ENCODE measurements around the gene EIF4A2. TPM values are rescaled to one million over a fixed set of nuclear protein-coding genes. Genes with fewer than 3 reads are reported as not detected.

The EIF4A2 gene
- total and polyA plus RNA-seq, 2 of the 13 experiments (the other 11 are each of a cell fraction or from before 2014, with no cell fraction given): 480 to 596 TPM

GRCh38 chr3:186742618-186743380 lies 40.6 kb upstream of the EIF4A2 start (continued):
- TF ChIP-seq HNF1A (IDR thresholded peaks at IDR 0.05; ENCODE audit: low read depth) (peak; percentile 92), HNF1A (CRISPR knock-in tag; IDR thresholded peaks at IDR 0.05; ENCODE audit: borderline replicate concordance) (peak; percentile 93; the same call in 1 of the 2 replicates), ZNF629 (CRISPR knock-in tag; conservative IDR thresholded peaks at IDR 0.05) (no peak), ISL2 (CRISPR knock-in tag; IDR thresholded peaks at IDR 0.05) (peak; percentile 82), ZNF207 (IDR thresholded peaks at IDR 0.05; ENCODE audit: borderline replicate concordance) (no peak), ZNF549 (CRISPR knock-in tag; IDR thresholded peaks at IDR 0.05) (no peak), ZNF235 (CRISPR knock-in tag; IDR thresholded peaks at IDR 0.05; ENCODE audit: borderline replicate concordance) (no peak), HOXA7 (CRISPR knock-in tag; IDR thresholded peaks at IDR 0.05) (no peak), ZNF883 (CRISPR knock-in tag; IDR thresholded peaks at IDR 0.05; ENCODE audit: not compliant biosample characterization) (no peak), MEF2D (CRISPR knock-in tag; IDR thresholded peaks at IDR 0.05) (no peak; the same call in 1 of the 2 replicates), SOX13 (IDR thresholded peaks at IDR 0.05) (no peak), SOX13 (CRISPR knock-in tag; conservative IDR thresholded peaks at IDR 0.05 in 1 of 2, IDR thresholded peaks at IDR 0.05 in 1 of 2) (peak in 1 of 2 experiments; percentile 62; a peak in 1 of 4 replicates), MED13 (CRISPR knock-in tag; IDR thresholded peaks at IDR 0.05) (no peak)
- TF ChIP-seq, protein P1, sequence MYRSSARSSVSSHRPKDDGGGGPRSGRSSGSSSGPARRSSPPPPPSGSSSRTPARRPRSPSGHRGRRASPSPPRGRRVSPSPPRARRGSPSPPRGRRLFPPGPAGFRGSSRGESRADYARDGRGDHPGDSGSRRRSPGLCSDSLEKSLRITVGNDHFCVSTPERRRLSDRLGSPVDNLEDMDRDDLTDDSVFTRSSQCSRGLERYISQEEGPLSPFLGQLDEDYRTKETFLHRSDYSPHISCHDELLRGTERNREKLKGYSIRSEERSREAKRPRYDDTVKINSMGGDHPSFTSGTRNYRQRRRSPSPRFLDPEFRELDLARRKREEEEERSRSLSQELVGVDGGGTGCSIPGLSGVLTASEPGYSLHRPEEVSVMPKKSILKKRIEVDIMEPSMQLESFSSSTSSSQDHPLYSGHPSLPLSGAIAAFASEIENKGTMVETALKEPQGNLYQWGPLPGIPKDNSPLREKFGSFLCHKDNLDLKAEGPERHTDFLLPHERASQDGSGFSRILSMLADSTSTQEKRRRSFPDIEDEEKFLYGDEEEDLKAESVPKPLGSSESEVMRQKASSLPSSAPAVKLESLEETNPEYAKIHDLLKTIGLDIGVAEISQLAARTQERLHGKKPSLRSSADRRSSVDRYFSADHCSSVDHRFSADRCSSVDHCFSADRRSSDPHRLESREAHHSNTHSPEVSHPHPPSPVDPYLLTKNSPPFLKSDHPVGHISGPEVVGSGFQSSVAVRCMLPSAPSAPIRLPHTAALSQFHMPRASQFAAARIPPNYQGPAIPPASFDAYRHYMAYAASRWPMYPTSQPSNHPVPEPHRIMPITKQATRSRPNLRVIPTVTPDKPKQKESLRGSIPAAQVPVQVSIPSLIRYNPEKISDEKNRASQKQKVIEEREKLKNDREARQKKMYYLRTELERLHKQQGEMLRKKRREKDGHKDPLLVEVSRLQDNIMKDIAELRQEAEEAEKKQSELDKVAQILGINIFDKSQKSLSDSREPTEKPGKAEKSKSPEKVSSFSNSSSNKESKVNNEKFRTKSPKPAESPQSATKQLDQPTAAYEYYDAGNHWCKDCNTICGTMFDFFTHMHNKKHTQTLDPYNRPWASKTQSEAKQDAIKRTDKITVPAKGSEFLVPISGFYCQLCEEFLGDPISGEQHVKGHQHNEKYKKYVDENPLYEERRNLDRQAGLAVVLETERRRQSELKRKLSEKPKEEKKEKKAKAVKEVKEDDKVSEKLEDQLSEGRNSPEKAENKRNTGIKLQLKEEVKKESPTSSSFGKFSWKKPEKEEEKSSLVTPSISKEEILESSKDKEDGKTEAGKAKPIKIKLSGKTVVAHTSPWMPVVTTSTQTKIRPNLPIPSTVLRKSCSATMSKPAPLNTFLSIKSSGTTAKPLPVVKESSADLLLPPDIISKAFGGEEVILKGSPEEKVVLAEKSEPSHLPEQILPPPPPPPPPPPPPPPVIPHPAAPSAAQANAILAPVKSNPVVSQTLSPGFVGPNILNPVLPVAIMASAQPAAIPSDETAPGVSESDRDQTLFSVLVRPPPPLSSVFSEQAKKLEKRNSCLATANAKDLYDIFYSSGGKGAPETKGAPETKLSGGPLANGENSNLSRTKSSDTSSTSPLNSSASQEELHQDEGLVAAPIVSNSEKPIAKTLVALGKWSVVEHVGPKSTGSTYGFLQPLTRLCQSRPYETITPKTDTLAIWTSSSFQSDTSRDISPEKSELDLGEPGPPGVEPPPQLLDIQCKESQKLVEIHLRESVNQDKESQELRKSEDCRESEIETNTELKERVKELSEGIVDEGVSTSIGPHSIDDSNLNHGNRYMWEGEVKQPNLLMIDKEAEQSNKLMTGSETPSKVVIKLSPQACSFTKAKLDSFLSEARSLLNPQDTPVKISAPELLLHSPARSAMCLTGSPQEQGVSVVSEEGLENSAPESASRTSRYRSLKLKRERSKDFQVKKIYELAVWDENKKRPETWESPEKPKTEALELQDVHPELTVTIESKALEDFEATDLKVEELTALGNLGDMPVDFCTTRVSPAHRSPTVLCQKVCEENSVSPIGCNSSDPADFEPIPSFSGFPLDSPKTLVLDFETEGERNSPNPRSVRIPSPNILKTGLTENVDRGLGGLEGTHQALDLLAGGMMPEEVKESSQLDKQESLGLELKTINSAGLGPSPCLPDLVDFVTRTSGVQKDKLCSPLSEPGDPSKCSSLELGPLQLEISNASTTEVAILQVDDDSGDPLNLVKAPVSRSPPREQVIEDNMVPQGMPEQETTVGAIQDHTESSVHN (CRISPR knock-in tag; IDR thresholded peaks at IDR 0.05): no peak
- TF ChIP-seq, protein P2, sequence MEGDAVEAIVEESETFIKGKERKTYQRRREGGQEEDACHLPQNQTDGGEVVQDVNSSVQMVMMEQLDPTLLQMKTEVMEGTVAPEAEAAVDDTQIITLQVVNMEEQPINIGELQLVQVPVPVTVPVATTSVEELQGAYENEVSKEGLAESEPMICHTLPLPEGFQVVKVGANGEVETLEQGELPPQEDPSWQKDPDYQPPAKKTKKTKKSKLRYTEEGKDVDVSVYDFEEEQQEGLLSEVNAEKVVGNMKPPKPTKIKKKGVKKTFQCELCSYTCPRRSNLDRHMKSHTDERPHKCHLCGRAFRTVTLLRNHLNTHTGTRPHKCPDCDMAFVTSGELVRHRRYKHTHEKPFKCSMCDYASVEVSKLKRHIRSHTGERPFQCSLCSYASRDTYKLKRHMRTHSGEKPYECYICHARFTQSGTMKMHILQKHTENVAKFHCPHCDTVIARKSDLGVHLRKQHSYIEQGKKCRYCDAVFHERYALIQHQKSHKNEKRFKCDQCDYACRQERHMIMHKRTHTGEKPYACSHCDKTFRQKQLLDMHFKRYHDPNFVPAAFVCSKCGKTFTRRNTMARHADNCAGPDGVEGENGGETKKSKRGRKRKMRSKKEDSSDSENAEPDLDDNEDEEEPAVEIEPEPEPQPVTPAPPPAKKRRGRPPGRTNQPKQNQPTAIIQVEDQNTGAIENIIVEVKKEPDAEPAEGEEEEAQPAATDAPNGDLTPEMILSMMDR (CRISPR knock-in tag; IDR thresholded peaks at IDR 0.05): no peak
